HFFc6 (cell line): ENCODE measurements around the gene LRP5. TPM values are rescaled to one million over a fixed set of nuclear protein-coding genes. Genes with fewer than 3 reads are reported as not detected.
"Not testable (repeated sequence)": the region's sequence is repeated elsewhere in the genome, so short reads cannot be mapped to it uniquely, and the experiment has no call there.

Source experiments
- DNase-seq: peaks from one replicate; pipeline ENCODE4 v3.0.0-alpha.2; 2018
- H3K27ac Mint-ChIP-seq: 2 replicates; pipeline ENCODE4 v1.8.0; 2020; ENCODE audit warnings: mild to moderate bottlenecking, mixed read lengths
- H3K27me3 Mint-ChIP-seq: 2 replicates; pipeline ENCODE4 v1.8.0; 2021; ENCODE audit warnings: mild to moderate bottlenecking, moderate library complexity, mixed read lengths; ENCODE audit not compliant: insufficient read depth
- H3K36me3 Mint-ChIP-seq: 2 replicates; pipeline ENCODE4 v1.8.0; 2021; ENCODE audit warnings: low read depth, mixed read lengths
- H3K4me1 Mint-ChIP-seq: 2 replicates; pipeline ENCODE4 v1.8.0; 2020; ENCODE audit warnings: low read depth, mixed read lengths
- H3K4me3 Mint-ChIP-seq: 2 replicates; pipeline ENCODE4 v1.8.0; 2020; ENCODE audit warnings: mild to moderate bottlenecking, moderate library complexity, mixed read lengths
- H3K9me3 Mint-ChIP-seq: 2 replicates; pipeline ENCODE4 v1.8.0; 2020; ENCODE audit warnings: mild to moderate bottlenecking, mixed read lengths
- total RNA-seq, 6 experiments: library from RNA; stranded (reverse); fragmentation: NEBNext Ultra II Directional; extraction: Animal tissue kit (Norgen Biotek cat#: 25700); gene quantifications; 2 replicates in 1 of 6; 3 replicates in 5 of 6; pipeline ENCODE4 v1.2.3, GENCODE V29; 2021
- TF ChIP-seq, protein P1 (sequence below): fragments of 200-600 bp; sonication (generic); IDR thresholded peaks from 2 replicates; pipeline ENCODE4 v1.5.0; 2021; ENCODE audit warnings: antibody characterized with exemption, mild to moderate bottlenecking

LRP5 gene
- total RNA-seq, 6 experiments from 2014 or later = 2.5 to 14.9 (median 3.8) TPM

DNA sequence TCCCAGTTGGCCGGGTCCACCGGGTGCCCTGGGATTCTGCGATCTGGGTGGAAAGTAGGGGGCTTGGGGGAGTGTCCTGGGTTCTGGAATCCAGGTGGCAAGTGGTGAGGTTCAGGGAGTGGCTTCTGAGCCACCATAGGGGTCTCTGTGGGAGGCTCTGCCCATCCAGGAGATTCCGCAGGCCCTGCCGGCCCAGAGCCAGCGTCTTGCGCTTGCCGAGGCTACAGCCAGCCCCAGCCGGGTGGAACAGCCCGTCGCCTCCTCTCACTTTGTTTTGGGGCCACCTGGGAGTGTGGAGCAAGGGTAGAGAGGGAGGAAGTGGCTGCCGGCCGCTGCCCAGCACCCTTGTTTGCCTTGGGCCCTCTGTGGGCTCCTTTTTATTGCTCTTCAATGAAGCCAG, 87.5 kb downstream of the LRP5 start:
- Mint-ChIP-seq H3K36me3 (no peaks in the 10 kb centered on the region), H3K27me3 (peaks cover 17% of the 10 kb centered on the region), H3K27ac (no peak overlapping the region), H3K4me1 (no peaks in the 10 kb centered on the region), H3K4me3 (no peak overlapping the region), H3K9me3 (no peaks in the 10 kb centered on the region)
- TF ChIP-seq, protein P1, sequence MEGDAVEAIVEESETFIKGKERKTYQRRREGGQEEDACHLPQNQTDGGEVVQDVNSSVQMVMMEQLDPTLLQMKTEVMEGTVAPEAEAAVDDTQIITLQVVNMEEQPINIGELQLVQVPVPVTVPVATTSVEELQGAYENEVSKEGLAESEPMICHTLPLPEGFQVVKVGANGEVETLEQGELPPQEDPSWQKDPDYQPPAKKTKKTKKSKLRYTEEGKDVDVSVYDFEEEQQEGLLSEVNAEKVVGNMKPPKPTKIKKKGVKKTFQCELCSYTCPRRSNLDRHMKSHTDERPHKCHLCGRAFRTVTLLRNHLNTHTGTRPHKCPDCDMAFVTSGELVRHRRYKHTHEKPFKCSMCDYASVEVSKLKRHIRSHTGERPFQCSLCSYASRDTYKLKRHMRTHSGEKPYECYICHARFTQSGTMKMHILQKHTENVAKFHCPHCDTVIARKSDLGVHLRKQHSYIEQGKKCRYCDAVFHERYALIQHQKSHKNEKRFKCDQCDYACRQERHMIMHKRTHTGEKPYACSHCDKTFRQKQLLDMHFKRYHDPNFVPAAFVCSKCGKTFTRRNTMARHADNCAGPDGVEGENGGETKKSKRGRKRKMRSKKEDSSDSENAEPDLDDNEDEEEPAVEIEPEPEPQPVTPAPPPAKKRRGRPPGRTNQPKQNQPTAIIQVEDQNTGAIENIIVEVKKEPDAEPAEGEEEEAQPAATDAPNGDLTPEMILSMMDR = no peak
- no peak for DNase-seq

DNA sequence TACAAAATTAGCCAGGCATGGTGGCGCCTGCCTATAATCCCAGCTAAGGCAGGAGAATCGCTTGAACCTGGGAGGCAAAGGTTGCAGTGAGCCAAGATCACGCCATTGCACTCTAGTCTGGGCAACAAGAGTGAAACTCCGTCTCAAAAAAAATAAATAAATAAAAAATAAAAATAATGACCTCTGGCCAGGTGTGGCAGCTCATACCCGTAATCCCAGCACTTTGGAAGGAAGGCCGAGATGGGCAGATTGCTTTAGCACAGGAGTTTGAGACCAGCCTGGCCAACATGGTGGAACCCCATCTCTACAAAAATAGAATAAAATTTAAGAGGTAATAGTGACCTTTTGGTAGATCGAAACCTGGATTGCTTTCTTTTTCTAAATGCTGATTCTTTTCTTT, 88.2 kb downstream of the LRP5 start:
- H3K27ac Mint-ChIP-seq, H3K9me3 Mint-ChIP-seq, H3K4me1 Mint-ChIP-seq, H3K36me3 Mint-ChIP-seq, H3K4me3 Mint-ChIP-seq, DNase-seq: not testable (repeated sequence)
- peaks cover 16% of the 10 kb centered on the region for H3K27me3 Mint-ChIP-seq

DNA sequence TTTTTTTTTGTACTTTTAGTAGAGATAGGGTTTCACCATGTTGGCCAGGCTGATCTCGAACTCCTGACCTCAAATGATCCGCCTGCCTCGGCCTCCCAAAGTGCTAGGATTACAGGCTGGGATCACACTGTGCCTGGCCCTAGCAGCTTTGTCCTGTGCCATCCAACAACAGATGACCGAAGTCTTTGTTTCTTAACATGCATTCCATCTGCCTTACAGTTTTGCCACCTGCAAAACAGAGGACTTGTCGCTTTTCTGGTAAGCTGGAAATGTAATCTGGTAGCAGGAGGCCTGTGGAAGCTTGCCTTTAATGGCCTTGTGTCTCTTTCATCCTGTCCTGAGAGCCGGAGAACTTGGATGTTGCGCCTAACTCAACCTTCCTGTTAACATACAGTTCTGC, 89.5 kb downstream of the LRP5 start:
- Mint-ChIP-seq H3K36me3 (no peaks in the 10 kb centered on the region), H3K27ac (no peak overlapping the region), H3K4me1 (no peaks in the 10 kb centered on the region), H3K4me3 (no peak overlapping the region), H3K9me3 (no peaks in the 10 kb centered on the region), H3K27me3 (peaks cover 9% of the 10 kb centered on the region)
- no peak for DNase-seq
- TF ChIP-seq, protein P1 = no peak

DNA sequence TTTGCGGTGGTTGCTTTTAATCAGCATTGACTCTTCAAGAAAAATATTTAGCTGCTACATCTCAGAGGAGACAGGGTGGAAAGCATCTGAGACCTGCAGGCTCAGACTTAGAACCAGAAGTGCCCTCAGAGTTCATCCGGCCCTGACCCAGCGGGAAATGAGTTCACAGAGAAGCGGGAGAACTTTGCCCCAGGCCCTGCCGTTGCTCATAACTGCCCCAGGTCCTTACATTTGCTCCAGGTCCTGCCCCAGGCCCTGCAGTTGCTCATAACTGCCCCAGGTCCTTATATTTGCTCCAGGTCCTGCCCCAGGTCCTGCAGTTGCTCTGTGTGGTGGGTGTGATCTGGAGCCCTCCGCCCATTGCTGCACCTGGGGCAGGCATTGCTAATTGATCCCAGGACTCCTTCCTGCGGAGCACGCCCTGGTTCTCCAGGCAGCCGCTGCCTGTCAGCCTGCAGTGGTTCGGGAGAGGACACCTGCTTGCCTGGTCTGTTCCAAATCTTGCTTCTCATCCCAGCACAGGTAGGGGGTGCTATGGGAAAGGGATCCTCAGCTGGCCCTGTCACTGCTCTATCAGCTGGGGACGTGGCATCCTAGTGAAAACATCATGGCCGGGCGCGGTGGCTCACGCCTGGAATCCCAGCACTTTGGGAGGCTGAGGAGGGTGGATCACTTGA, 90.1 kb downstream of the LRP5 start:
- TF ChIP-seq, protein P1 = peak; percentile 23
- no peak overlapping the region for H3K27ac Mint-ChIP-seq
- H3K4me1 Mint-ChIP-seq = no peaks in the 10 kb centered on the region
- no peaks in the 10 kb centered on the region for H3K9me3 Mint-ChIP-seq
- no peak overlapping the region for H3K4me3 Mint-ChIP-seq
- DNase-seq = no peak
- H3K27me3 Mint-ChIP-seq = peaks cover 9% of the 10 kb centered on the region
- H3K36me3 Mint-ChIP-seq = no peaks in the 10 kb centered on the region

DNA sequence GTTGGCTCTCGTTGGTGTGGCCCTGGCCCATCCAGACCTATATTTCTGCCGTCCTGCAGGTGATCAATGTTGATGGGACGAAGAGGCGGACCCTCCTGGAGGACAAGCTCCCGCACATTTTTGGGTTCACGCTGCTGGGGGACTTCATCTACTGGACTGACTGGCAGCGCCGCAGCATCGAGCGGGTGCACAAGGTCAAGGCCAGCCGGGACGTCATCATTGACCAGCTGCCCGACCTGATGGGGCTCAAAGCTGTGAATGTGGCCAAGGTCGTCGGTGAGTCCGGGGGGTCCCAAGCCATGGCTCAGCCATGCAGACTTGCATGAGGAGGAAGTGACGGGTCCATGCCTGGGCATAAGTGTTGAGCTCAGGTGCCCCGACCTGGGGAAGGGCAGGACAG, 91.0 kb downstream of the LRP5 start:
- Mint-ChIP-seq H3K27ac (no peak overlapping the region), H3K4me3 (no peak overlapping the region), H3K36me3 (no peaks in the 10 kb centered on the region), H3K4me1 (no peaks in the 10 kb centered on the region), H3K9me3 (no peaks in the 10 kb centered on the region), H3K27me3 (peaks cover 7% of the 10 kb centered on the region)
- TF ChIP-seq, protein P1 = no peak
- no peak for DNase-seq

DNA sequence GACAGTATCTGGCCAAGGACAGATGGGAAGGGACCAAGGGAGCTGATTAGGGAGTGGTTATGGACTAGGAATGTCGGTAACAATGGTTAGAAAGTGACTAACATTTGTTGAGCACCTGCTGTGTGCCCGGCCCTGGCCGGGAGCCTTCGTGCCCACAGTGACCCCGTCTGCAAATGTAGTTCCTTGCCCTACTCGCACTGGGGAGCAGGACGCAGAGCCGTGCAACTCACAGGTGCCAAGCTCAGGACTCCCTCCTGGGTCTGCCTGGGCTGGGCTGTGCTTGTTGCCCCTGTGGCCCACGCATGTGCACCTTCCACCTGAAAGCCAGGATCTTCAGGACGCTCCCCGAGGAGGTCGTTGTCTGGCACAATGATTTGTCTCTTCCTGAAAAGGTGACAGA, 91.4 kb downstream of the LRP5 start:
- H3K27ac Mint-ChIP-seq = no peak overlapping the region
- no peaks in the 10 kb centered on the region for H3K4me1 Mint-ChIP-seq
- H3K4me3 Mint-ChIP-seq = no peak overlapping the region
- H3K27me3 Mint-ChIP-seq = peaks cover 7% of the 10 kb centered on the region
- TF ChIP-seq, protein P1 = no peak
- H3K36me3 Mint-ChIP-seq = no peaks in the 10 kb centered on the region
- no peaks in the 10 kb centered on the region for H3K9me3 Mint-ChIP-seq
- no peak for DNase-seq
